Measurements from ENCODE around the gene GPT2. TPM values are rescaled to one million over a fixed set of nuclear protein-coding genes. Genes with fewer than 3 reads are reported as not detected.

GPT2 gene
- total RNA-seq, 4 donors from 2014 or later, result 42.5 to 126 (median 61.3) TPM

DNA sequence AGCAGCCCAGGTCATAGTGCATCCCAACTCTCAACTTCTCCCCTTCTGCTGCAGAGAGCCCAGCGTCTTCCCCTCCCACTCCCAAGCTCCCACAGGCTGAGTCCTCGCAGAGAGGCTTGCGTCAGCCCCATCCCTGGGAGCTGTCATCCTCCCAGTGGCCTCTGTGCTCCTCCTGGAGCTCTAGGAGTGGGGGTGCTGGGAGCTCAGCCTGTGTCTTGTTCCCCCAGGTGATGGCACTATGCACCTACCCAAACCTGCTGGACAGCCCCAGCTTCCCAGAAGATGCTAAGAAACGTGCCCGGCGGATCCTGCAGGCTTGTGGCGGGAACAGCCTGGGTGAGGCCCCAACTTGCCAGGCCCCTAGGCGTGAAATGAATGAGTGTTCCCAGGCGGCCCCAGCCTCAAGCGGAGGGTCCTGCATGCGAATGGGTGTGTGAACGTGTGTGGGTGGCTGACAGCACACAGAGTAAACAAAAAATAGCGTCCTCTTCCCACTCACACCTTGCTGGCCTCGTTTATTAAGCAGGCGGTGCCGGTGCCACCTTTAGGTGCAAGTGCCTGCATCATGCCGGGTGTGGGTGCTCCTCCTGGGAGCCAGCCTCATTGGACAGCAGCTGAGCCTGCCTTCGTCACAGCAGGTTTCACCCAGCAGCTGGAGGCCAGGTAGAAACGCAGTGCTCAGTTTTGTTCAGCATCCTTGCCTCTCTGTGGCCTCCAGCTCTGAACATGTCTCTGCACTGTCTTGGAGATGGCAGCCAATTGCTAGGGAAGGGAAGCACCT lies 16.5 kb downstream of the GPT2 start:
- 74 to 81% methylated on average over 19 of the region's 19 CpGs for WGBS, 2 donors
- Histone ChIP-seq H3K27me3 (no peaks in the 10 kb centered on the region), H3K4me3 (no peak overlapping the region), H3K36me3 (peaks cover 0 to 65% (median 0%) of the 10 kb centered on the region in 3 donors), H3K27ac (peak overlapping the region in 2 of 4 donors; percentile 80 to 87), H3K4me1 (peaks cover 0 to 46% (median 10%) of the 10 kb centered on the region in 4 donors), H3K9me3 (no peaks in the 10 kb centered on the region)
- TF ChIP-seq EP300 (IDR thresholded peaks at IDR 0.05) (no peak), POLR2A (IDR thresholded peaks at IDR 0.05) (no peak)
- TF ChIP-seq, protein P1, sequence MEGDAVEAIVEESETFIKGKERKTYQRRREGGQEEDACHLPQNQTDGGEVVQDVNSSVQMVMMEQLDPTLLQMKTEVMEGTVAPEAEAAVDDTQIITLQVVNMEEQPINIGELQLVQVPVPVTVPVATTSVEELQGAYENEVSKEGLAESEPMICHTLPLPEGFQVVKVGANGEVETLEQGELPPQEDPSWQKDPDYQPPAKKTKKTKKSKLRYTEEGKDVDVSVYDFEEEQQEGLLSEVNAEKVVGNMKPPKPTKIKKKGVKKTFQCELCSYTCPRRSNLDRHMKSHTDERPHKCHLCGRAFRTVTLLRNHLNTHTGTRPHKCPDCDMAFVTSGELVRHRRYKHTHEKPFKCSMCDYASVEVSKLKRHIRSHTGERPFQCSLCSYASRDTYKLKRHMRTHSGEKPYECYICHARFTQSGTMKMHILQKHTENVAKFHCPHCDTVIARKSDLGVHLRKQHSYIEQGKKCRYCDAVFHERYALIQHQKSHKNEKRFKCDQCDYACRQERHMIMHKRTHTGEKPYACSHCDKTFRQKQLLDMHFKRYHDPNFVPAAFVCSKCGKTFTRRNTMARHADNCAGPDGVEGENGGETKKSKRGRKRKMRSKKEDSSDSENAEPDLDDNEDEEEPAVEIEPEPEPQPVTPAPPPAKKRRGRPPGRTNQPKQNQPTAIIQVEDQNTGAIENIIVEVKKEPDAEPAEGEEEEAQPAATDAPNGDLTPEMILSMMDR (IDR thresholded peaks at IDR 0.05), result no peak
- DNase-seq (ENCODE audit: low spot score in 2 of 2), result no peak

DNA sequence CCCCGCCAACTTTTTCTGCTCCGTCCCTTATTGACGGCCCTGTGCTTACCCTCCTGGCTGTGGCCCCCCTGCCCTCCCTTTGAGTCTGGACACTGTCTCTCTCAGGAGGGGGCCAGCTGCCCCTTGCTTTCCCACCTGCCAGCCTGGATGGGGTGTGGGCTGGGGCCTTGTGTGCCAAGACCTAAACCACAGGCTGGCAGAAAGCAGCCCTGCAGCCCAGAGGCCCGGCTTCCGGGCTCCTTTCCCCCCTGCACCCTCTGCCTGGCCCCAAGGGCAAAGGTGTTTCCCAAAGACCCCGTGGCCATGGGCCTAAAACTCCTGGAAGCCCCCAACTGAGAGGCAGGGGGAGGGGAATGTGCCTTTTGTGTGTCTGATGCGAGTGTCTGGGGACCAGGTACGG lies 17.5 kb downstream of the GPT2 start:
- no peak for DNase-seq (ENCODE audit: low spot score in 2 of 2)
- Histone ChIP-seq H3K4me1 (peaks cover 0 to 40% (median 7%) of the 10 kb centered on the region in 4 donors), H3K27ac (peak overlapping the region in 2 of 4 donors; percentile 80 to 87), H3K9me3 (no peaks in the 10 kb centered on the region), H3K4me3 (no peak overlapping the region), H3K27me3 (no peaks in the 10 kb centered on the region), H3K36me3 (peaks cover 0 to 65% (median 0%) of the 10 kb centered on the region in 3 donors)
- TF ChIP-seq EP300 (IDR thresholded peaks at IDR 0.05), result no peak
- no peak for TF ChIP-seq POLR2A (IDR thresholded peaks at IDR 0.05)
- TF ChIP-seq, protein P1 (IDR thresholded peaks at IDR 0.05), result no peak
- 64 to 75% methylated on average over 8 of the region's 8 CpGs for WGBS, 2 donors

DNA sequence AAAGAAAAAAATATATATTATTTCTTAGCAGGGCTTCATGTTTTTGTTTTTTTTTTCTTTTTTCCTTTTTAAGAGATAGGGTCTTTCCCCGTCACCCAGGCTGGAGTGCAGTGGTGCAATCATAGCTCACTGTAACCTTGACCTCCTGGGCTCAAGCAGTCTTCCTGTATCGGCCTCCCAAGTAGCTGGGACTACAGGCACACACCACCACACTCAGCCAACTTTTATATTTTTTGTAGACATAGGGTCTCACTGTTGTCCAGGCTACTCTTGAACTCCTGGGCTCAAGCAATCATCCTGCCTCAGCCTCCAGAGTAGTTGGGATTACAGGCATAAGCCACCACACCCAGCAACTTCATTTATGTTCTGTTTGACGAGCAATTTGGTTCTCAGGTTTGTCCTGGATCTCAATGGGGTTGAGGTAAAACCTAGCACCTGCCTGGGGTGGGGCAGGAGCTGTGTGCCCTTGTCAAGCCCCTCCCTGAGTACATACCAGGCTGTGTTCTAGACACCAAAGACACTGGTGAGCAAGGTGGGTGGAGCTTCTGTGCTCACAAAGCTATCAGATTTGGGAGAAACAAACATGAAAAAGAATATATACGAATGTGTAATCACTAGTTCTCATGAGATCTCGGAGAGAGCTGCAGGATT lies 19.2 kb downstream of the GPT2 start:
- 90 to 94% methylated on average over 5 of the region's 5 CpGs for WGBS, 2 donors
- TF ChIP-seq POLR2A (IDR thresholded peaks at IDR 0.05), result no peak
- TF ChIP-seq, protein P1 (IDR thresholded peaks at IDR 0.05), result no peak
- no peak for TF ChIP-seq EP300 (IDR thresholded peaks at IDR 0.05)
- Histone ChIP-seq H3K9me3 (no peaks in the 10 kb centered on the region), H3K27me3 (no peaks in the 10 kb centered on the region), H3K4me1 (peaks cover 0 to 45% (median 18%) of the 10 kb centered on the region in 4 donors), H3K4me3 (no peak overlapping the region), H3K36me3 (peaks cover 0 to 55% (median 0%) of the 10 kb centered on the region in 3 donors), H3K27ac (peak overlapping the region in 2 of 4 donors; percentile 29 to 87)
- DNase-seq (ENCODE audit: low spot score in 2 of 2), result no peak

DNA sequence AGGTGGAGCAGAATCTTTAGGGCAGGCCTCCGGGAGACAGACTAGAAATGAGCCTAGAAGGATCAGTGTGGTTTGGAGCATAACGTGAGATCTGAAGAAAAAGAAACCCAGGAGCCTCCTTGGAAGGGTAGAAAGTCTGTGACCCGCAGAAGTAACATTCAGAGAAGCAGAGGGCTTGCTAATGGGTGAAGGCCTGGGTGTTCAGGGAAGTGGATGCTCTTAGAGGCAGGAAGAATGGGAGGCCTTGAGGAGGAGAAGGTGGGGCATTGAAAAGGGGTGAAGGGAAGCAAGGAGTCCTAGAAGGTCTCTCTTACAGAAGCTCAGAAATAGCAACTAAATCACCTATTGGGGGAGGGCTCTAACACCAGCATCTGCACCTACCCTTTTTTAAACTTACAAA lies 20.3 kb downstream of the GPT2 start:
- peaks cover 0 to 55% (median 0%) of the 10 kb centered on the region in 3 donors for H3K36me3 ChIP-seq
- no peak overlapping the region for H3K4me3 ChIP-seq
- H3K4me1 ChIP-seq, result peaks cover 0 to 50% (median 24%) of the 10 kb centered on the region in 4 donors
- TF ChIP-seq EP300 (IDR thresholded peaks at IDR 0.05) (no peak), POLR2A (IDR thresholded peaks at IDR 0.05) (no peak)
- TF ChIP-seq, protein P1 (IDR thresholded peaks at IDR 0.05), result no peak
- 93% methylated on average over 3 of the region's 3 CpGs for WGBS, 2 donors
- H3K27ac ChIP-seq, result peak overlapping the region in 2 of 4 donors; percentile 29 to 43
- H3K27me3 ChIP-seq, result no peaks in the 10 kb centered on the region
- no peaks in the 10 kb centered on the region for H3K9me3 ChIP-seq
- DNase-seq (ENCODE audit: low spot score in 2 of 2), result no peak

Data from tibial nerve (tissue), 4 donors.